NCI-H82 treated with DMSO at 0.1 percent for 48 hours (cell line): ENCODE measurements around the gene MAP3K20.
"Not testable (repeated sequence)": the region's sequence is repeated elsewhere in the genome, so short reads cannot be mapped to it uniquely, and the experiment has no call there.

ENCODE experiments used
- DNase-seq: peaks from one replicate; lab custom pipeline; 2025; ENCODE audit not compliant: unreplicated experiment; lab: John Stamatoyannopoulos, UW

MAP3K20 gene

DNA sequence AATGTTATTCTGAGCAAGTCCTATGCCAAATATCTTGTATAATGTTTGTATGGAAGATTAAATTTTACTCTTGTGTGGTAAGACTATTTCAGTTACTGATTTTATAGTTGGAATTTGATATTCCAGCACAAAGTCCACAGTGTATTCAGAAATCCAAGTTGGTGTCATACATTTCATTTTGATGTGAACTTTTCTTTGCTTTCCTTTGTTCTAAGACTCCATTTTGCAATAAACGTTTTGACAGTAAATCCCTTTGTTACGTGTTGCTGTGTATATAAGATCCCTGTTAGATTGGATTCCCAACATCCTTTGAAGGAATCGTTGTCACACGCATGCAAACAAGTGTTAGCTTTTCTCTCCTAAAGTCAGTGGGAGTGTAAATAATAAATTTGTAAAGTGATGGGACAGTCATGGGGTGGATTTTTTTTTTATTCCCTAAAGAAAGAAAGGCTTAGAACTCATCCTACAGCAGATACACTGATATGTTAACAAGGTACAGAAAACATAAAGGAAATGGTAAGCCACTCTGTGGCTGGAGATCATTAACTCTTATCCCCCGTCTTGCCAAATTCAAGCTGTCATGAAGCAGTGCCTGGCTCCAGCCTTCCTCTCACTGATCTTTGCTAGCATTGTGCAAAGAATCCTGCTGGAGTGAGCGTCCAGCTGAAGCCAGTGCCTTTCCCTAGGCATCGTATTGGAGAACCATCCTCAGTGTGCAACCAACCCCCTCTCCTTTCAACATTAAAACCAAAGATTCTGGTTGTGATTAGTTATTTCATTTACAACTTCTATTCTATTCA, 151.5 kb downstream of the MAP3K20 start:
- DNase-seq: no peak

DNA sequence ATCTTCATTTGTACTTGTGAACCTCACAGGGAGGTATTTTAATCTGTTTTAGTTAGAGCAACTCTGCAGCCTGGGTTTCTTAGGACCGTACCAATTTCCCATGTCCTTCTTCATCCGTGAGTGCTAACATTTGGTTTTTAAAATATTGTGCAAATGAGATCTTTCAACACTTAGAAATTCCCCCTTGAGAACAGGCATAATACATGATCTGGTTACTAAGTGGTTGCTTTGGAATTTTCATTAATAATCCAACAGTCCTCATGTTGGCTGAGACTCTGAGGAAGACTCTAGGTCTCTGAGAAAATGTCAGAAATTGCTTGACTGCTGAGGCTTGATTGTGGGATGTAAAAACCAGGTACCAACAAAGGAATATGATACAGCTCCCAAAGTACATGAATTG, 153.4 kb downstream of the MAP3K20 start:
- DNase-seq: no peak

DNA sequence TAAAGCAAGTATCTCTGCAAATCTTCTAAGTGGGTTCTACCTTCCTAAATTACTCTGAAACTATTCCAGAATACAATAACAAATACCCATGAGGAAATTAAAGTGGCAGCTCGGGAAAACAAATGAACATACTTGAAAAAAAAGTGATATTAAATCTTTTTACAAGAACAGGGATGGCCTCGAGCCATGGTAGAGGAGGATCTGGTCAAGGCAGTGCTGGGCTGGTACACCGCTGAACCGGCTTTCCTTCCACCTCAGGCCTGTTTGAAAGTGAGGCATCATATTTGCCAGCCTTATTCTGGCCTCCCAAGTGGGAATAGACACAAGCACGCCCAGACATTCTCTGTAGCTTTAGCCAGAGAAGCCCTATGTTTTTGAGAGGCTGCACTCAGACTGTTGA, 154.5 kb downstream of the MAP3K20 start:
- DNase-seq: no peak

DNA sequence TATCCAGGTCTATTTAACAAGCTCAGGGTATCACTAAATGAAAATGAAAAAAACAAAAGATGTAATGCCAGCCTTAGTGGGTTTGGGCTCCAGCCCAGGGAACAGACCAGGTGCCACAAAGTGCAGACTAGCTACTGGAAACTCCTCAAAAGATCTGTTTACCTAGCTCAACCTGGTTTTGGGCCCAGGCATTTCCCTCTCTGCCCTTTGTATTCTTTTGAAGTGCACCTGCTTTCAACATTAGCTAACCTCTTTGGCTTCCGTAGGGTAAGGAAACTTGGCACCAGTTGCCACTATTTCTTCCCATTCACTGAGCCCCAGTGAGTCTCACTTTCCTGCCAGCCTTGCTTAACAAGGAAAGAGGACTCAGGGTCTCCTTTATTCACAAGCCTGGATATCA, 155.4 kb downstream of the MAP3K20 start:
- DNase-seq: no peak

DNA sequence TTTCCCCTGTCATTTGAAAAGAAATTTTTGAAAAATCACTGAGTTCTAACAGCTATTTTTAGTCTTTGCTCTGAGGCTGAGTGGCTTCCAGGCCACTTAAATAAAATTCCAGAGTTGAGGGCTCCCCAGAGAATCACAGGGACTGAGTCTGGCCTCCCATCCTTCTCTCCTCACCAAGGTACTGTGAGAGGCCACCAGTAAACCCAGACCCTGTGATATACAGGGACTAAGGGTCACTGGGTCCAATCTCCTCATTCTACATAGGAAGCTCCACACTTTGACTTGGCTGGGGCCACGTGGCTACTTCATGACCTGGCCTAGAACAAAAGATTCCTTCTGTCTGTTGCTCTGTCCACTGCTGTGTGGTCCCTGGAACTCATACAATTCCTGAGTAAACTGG, 155.8 kb downstream of the MAP3K20 start:
- no peak for DNase-seq

DNA sequence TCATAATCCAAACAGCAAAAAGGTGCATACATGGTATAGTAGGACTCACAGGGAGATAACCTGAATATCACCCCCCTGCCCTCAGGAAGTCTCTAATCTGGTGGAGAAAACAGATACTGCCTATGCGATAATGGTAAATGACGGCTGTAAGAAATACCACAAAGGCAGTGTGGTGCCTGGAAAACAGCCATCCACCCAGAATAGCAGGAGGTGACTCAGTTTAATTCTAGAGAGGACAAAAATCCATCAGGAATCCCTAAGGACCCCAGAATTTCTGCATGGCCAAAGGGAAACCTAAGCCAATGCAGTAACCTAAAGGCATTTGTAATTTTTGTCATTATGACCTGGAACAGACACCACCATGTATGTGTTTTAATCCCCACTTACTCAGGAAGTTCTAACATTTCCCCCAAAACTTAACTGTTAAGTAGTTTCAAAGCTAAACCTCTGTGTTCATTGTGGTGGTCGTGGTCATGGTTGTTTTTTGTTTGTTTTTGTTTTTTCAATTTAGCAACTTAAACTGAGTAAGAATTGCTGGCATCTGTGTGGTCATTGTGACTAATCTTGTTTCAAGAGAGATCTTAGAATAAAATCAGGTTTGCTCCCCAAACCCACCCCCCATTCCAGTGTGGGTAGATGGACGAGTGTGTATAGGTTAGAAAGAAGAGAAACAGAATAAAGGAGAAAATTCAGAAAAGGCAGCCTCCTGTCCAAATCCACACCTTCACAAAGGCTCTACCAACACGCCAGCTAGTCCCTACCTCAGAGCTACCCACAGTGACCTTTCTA, 157.5 kb downstream of the MAP3K20 start:
- DNase-seq: no peak

DNA sequence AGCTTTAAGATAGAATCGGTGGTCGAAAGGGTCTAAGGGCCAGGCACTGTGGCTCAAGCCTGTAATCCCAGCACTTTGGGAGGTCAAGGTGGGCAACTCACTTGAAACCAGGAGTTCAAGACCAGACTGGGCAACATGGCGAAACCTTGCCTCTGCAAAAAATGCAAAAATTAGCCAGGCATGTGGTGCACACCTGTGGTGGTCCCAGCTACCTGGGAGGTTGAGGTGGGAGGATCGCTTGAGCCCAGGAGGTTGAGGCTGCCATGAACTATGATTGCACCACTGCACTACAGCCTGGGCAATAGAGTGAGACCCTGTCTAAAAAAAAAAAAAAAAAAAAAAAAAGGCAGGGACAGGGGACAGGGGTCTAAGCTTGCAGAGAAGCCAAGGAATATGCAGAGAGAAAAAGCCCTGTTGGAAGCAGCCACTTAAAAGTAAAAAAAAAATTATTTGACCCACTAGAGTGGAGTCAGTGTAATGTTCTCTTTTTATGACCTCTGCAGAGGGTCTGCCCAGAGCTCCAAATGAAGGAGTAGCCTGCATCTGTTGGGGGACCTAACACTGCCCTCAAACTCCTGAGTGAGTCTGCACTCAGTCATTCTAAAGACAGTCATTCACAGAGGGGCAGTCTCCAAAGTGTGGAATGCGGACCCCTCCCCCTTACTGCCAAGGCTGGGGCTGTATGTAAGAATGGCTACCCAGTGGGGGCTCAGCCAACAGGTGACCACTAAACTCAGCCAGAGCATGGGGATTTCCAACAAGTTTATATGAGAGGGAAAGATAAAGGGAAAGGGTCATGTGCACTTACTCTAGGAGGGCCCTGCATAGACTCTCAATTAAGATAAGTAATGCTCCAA, 160.5 kb downstream of the MAP3K20 start:
- DNase-seq: no peak

DNA sequence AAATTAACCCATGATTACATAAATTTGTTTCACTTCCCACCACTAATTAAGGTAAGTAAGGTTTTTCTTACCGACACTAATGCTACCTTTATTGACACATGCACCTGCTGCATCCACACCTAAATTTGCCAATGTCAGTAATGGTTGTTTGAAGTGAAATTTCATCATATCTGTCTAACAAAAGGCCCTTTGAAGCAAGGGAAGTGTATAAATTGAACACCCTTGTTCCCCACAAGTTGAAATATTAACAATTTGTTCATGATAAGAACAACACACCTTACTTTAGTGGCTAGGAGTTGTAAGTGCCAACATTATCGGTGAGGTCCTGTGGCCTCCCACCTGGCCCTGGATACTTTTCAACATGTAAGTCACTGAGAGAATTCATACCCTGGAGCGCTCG, 162.7 kb downstream of the MAP3K20 start:
- no peak for DNase-seq

DNA sequence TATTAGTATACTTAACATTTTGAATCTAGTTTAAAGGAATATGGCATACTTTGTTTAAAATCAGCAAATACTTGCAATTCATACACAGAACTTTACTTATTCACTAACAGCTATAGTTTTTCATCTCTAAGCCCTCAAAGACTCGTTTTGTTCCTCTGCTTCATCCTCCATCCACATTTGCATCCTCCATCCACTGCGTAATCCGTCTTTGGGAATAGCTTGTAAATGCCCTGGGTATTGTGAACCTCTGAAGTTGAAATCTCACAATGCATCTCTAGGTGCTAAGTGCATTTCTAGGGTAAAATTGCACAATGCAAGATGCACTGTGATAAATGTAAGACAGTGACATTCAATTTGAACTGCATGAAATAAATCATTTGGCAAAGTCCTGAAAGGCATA, 163.2 kb downstream of the MAP3K20 start:
- no peak for DNase-seq

DNA sequence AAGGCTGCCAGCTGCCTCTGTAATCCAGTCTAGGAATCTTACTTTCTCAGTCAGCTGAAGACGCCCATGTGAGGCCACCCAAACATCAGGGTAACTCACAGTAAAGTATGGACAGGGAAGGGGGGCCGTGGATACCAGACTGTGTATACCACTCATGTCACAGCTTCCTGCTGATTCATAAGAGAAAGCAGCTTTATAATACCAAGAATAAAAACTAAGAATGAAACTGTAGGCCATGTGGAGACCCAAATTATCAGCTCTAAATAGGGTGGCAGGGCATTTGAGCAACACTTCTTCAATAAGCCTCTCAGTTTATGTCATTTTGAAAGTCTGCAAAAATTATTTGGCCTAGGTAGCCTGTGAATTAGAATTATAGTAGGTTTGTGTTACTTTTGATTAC, 164.0 kb downstream of the MAP3K20 start:
- no peak for DNase-seq

DNA sequence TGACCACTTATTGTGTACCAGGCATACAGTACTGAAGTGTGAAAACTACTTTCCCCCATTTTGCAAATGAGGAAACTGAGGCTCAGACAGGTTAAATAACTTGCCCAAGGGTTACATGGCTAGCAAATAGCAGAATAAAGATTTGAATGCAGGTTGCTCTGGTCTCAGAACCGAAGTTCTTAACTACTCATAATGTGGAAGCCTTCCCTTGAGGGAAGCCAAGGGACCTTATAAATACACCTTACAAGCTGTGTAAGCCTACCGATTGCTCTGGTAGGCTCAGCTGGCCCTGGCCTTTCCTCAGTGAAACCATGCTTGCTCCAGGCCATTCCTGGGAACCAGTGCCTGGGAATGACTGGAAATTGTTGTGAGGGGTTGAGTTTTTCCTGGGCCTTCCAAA, 164.4 kb downstream of the MAP3K20 start:
- no peak for DNase-seq

DNA sequence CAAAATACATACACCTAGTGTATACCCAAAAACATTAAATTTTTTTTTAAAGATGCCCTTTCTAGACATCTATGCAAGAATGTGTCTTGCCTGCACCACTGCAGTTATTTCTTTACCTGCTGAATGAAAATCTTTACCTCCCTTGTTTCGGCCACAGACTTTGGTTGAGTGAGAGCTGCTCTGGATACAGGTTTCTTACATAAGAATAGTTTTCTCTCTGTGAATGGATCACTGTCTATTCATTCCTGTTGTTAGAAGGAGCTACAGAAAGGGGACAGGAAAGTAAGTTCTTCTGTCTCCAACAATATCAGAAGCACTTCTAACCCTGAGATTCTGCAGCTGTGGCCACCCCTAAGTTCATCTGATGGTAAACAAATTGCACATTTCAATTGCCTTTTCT, 166.0 kb downstream of the MAP3K20 start:
- DNase-seq: no peak

DNA sequence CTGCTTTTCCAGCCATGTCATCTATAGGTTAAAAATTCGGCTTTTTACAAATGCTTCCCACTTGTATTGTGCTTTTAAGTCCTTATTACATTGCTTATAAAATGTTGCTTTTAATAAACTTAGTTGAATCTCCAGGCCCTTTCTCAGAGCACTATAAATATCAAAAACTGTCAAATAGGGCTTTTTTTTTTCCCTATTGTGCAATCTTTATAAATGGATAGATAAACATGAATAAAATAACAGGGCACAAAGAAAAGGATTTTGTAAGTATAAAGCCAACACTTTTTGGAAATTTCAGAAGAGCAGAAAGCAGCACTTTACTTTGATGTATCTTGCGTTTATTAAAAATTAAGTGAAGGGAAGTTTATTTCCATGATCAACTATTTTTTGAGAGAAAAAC, 171.5 kb downstream of the MAP3K20 start:
- no peak for DNase-seq

DNA sequence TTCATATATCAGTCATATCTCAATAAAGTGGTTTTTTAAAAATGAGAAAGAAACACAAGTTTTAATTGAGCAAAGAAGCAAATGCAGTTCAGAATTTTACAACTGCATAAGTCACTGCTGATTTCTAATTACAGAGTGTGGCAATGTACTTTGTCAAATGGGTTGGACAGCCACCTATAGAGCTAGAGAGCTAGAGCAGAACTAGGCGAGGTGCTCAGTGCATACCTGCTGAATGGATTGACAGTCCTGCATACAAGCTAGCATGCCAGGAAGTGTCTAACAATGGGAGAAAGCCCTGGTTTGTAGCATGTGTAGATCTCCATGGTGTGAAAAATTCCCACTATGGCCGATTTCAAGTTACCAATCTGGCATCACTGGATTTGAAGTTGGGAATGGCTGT, 172.7 kb downstream of the MAP3K20 start:
- no peak for DNase-seq

DNA sequence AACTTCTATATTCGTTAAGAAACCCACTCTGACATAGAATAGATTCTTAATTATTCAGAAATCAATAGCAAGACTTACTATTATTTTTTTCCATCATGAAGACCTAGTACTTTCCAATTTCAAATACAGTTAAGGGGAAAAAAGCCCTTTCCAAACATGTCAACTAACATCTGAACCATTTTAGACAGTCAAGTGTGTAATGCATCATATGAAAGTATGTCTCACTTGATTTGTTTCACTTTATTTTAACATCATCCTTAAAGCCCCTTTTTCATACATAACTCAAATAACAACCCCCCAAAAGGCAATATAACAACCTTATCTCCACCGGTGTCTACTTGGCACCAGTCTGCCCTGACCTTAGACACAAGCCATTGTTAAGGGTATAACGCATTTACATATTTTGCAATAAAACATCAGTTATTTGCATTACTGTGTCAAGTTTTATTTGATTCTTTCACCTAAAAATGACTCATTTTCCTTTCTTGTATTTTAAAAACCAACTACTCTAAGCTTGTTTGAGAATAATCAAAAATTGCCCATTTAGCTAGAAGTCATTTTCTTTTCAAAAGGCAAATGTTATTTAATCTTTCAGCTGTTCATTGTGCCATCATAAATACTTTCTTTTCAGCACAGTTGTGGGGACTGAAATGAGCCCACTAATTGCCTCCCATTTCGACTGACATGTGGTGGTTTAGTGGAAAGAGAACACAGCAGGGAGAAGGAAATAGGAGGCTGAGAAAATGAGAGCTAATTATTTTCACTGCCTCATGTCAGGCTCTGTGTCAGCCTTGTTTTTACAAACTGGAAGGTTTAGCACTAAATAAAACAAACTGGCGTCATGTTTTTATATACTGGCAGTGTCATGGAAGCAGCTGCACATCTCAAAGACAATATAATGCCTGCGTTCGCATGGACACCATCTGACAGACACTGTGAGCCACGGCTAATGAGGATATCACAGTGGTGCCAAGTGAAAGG, 174.3 kb downstream of the MAP3K20 start:
- DNase-seq: no peak

DNA sequence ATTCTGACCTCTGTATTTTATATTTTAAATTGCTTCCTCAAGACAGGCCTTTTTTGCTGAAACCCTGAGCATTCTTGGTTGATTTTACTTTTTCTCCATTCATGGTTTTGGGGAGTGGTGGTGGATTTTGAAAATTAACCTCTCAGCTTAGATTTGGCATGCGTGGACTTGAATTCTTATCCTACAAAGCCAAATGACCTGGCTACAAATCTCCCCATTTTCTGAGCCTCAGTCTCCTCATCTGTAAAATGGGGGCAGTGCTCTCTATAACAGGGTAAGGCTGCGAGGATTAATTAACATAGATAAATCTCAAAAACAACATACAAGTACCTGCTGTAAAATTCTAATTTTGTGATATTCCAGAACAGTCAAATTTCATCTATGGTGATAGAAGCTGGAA, 175.6 kb downstream of the MAP3K20 start:
- no peak for DNase-seq

DNA sequence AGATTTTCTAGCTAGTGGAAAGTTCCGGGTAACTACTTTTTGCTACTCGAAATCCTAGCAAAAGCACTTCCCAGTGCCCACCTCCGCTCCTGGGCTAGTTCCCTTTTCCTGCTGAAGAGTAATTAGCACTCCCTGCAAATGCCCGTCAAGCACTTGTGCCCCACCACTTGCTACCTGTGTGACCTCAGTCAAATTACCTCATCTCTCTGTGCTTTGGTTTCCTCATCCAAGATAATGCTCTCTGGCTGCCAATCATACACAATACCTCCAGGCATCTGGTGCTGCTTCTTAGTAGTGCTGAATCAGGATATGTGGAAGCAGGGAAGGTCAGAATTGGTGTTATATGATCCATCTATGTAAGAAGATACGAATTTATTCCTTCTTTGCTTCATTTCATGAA, 176.9 kb downstream of the MAP3K20 start:
- no peak for DNase-seq

DNA sequence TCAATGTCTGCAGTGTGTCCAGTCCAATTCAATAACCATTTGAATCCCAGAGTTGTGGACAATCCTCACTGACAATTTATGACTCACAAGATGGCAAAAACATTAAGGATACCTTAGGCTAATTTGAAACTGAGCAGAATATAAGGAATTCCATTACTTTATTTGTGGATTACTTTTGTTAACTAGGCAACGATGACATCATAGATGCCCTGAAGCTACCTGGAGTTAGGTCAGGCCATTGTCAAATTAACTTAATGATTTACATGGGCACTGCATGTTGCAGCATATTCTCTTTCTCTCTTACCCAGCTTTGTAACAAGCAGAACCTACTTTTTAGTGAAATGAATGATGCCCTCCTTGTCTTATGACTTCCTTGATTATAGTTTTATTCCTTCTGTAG, 179.0 kb downstream of the MAP3K20 start:
- DNase-seq: no peak

DNA sequence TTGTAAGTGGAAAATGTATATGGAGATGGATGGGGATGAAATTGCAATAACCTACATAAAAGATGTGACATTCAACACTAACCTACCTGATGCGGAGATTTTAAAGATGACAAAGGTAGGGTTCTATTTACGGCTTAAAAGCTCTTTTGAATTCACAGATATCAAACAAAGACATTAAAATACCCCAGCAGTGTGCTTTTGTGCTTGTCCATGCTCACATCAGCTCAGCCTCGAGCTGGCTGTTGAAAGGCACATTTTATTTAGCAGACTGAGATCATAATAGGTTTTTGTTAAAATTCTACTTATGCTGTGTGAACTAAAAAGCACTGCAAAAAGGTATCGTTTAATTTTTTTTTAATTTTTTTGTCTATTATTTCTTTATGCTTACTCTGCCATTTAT, 183.1 kb downstream of the MAP3K20 start:
- DNase-seq: no peak

DNA sequence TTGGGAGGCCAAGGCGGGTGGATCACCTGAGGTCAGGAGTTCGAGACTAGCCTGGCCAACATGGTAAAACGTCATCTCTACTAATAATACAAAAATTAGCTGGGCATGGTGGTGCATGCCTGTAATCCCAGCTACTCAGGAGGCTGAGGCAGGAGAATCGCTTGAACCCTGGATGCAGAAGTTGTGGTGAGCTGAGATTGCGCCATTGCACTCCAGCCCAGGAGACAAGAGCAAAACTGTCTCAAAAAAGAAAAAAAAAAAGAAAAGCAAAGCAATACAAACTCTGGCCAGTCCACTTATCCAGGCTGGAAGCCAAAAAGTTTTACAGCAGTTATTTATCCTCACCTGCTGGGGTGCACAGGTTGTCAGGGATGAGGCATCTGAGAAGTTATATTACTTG, 186.7 kb downstream of the MAP3K20 start:
- DNase-seq: not testable (repeated sequence)
